ENCODE results near the gene DVL1.
A peak's percentile ranks its signal among the peaks of the same experiment; 100 is the strongest.

DVL1 gene

DNA sequence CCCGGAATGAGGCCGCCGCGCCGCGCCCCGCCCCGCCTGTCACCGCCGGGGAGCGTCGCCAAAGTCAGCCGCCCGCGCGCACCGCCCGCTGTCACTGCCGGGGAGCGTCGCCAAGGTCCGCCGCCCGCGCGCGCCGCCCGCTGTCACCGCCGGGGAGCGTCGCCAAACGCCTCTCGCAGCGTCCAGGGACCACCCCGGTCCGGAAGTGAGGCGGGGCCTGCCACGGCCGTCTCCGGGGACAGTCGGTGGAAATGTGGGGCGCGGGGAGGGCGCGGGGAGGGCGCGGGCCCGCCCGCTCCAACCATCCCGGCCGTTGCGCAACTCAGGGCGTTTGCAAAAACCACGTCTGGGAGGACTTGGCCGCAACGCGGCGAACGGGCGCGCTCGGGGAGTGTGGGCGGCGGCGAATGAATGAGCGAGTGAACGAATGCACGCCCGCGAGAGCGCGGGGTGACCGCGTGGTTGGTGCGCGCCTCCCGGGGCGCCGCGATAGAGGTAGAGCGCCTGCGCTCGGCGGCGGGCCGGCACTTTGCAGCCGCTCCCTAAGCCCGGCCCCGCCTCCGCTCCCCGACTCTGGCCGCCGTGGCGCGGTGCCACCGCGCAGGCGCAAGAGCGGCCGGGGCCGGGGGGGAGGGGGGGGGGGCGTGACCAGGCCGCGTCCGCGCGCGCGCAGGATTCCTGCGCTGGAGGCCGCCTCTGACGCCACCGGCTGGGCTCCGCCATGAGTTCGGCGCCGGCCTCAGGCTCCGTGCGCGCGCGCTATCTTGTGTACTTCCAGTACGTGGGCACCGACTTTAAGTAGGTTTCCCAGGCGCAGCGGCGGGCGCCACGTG, 41.1 kb downstream of the DVL1 start, which contains the start of the genes ACAP3 and PUSL1:
ACAP3 (minus strand) TSS at position 8 of the 833 bp plus-strand sequence. CDS start 115 bp downstream, outside the sequence.
PUSL1 (plus strand) TSS at position 675 of the 833 bp plus-strand sequence; CDS start at position 722, 47 bp downstream.
- H2BK12ac ChIP-seq (ENCODE audit: low read length in 2 of 2) = peak within 1 kb of the TSS in 1 of 2 experiments; percentile 61
- H3K36me3 ChIP-seq (ENCODE audit: control insufficient read depth in 1 of 2, insufficient read depth in 2 of 2, low read depth in 1 of 2, low read length in 2 of 2) = peaks cover 27 to 53% of the 10 kb centered on the region in 2 experiments
- H4K8ac ChIP-seq (ENCODE audit: low read length) = no peak within 1 kb of the TSS
- H3K9me3 ChIP-seq (ENCODE audit: control insufficient read depth, low read length) = no peaks in the 10 kb centered on the region
- H3K27me3 ChIP-seq (ENCODE audit: control insufficient read depth in 1 of 2, insufficient read depth in 1 of 2, low read length in 2 of 2) = no peaks in the 10 kb centered on the region
- peak within 1 kb of the TSS; percentile 88 for H3K9ac ChIP-seq (ENCODE audit: low read length)
- H3K27ac ChIP-seq (ENCODE audit: low read length, poor library complexity, severe bottlenecking) = peak within 1 kb of the TSS; percentile 48
- WGBS = under 1% methylated on average over 41 of the region's 131 CpGs
- peak; percentile 95 for DNase-seq
- H2AK5ac ChIP-seq (ENCODE audit: low read length, severe bottlenecking) = no peak within 1 kb of the TSS
- peak within 1 kb of the TSS; percentile 84 for H3K4me2 ChIP-seq (ENCODE audit: low read length, poor library complexity, severe bottlenecking)
- peak within 1 kb of the TSS; percentile 65 for H2BK120ac ChIP-seq (ENCODE audit: low read depth, low read length)
- H3K4ac ChIP-seq (ENCODE audit: low read depth in 1 of 2, low read length in 2 of 2) = peak within 1 kb of the TSS; percentile 54 to 93
- peak within 1 kb of the TSS; percentile 72 for H4K91ac ChIP-seq (ENCODE audit: low read length)
- H3K79me1 ChIP-seq (replicated peaks; ENCODE audit: low read length, poor library complexity, severe bottlenecking) = peaks cover 20% of the 10 kb centered on the region
- H2AFZ ChIP-seq (ENCODE audit: low read depth, low read length) = peak within 1 kb of the TSS; percentile 86
- H2BK15ac ChIP-seq (ENCODE audit: low read depth, poor library complexity, severe bottlenecking) = peak within 1 kb of the TSS; percentile 71
- H3K23ac ChIP-seq (ENCODE audit: low read length in 2 of 2) = peak within 1 kb of the TSS; percentile 73 to 84
- peak within 1 kb of the TSS in 1 of 2 experiments; percentile 93 for H3K14ac ChIP-seq (ENCODE audit: low read length in 2 of 2)
- peaks cover 54% of the 10 kb centered on the region for H3K4me1 ChIP-seq (ENCODE audit: control insufficient read depth, insufficient read depth, low read depth, low read length)
- H2BK5ac ChIP-seq (ENCODE audit: low read depth, low read length, poor library complexity, severe bottlenecking) = no peak within 1 kb of the TSS
- H3K4me3 ChIP-seq (ENCODE audit: insufficient read depth in 1 of 2, low read depth in 1 of 2, low read length in 2 of 2) = peak within 1 kb of the TSS; percentile 83 to 89
- H3K18ac ChIP-seq (ENCODE audit: low read depth in 1 of 2, low read length in 2 of 2) = peak within 1 kb of the TSS; percentile 68 to 81

DNA sequence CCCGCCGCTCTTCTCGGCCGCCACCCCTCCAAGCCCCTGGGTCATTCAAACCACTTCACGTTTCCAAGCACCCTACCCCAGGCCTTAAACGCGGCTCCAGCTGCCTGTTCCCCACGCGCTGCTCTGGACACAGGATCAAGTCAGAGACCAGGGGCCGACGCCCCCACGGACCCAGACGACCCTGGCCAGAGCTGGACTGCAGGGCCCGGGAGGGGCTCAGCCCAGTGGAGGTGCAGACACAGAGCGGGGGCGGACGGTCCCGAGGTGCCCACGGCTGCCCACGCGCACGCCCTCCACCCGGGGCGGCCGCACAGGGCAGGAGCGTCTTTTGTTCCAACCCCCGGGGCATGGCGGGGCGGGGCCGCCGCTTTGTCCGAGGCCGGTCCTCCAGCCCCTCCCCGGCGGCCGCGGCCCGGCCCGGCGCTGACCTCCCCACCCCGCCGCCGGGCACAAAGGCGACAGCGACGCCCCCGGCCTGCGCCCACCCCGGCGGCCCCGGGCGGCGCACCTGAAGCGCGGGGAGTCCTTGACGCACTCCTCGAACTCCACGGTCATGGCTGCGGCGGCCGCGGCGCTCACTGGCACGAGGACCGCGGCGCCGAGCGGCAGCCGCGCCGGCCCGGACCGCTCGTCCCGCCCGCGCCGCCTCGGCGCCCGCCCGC, 41.8 kb downstream of the DVL1 start:
- peaks cover 20 to 53% of the 10 kb centered on the region in 2 experiments for H3K36me3 ChIP-seq (ENCODE audit: control insufficient read depth in 1 of 2, insufficient read depth in 2 of 2, low read depth in 1 of 2, low read length in 2 of 2)
- peak overlapping the region; percentile 68 to 70 for H3K18ac ChIP-seq (ENCODE audit: low read depth in 1 of 2, low read length in 2 of 2)
- 1% methylated on average over 61 of the region's 83 CpGs for WGBS

DNA sequence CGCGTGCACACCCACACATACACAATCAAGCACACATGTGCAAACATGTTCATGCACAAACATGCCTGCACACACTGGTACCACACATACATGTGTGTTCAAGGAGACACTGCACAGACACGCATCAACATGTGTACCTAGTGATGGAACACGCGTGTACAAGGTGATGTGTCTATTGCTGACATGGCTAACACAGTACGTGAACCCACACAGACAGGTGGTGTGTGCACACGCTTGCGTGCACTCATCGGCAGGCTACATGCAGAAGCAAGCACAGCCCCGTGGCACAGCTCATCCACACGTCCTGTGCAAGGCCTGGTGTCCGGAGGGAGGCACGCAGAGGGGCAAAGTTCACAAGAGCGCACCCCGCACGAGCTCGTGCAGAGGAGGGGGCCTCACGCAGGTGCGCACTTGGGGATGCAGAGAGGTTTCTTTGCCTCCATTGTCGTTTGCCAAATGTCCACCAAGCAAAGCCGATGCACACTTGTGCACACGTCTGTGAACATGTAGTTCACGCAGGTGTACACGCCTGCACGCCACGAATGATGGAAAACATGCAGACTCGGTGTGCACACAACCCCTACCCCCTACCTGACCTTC, 42.5 kb downstream of the DVL1 start:
- H3K4me2 ChIP-seq (ENCODE audit: low read length, poor library complexity, severe bottlenecking) = peak overlapping the region; percentile 77
- H3K27me3 ChIP-seq (ENCODE audit: control insufficient read depth in 1 of 2, insufficient read depth in 1 of 2, low read length in 2 of 2) = no peaks in the 10 kb centered on the region
- H3K23ac ChIP-seq (ENCODE audit: low read length in 2 of 2) = no peak overlapping the region
- H3K4ac ChIP-seq (ENCODE audit: low read depth in 1 of 2, low read length in 2 of 2) = peak overlapping the region in 1 of 2 experiments; percentile 79
- no peak overlapping the region for H2AK5ac ChIP-seq (ENCODE audit: low read length, severe bottlenecking)
- H3K36me3 ChIP-seq (ENCODE audit: control insufficient read depth in 1 of 2, insufficient read depth in 2 of 2, low read depth in 1 of 2, low read length in 2 of 2) = peaks cover 19 to 52% of the 10 kb centered on the region in 2 experiments
- no peaks in the 10 kb centered on the region for H3K9me3 ChIP-seq (ENCODE audit: control insufficient read depth, low read length)
- no peak overlapping the region for H2AFZ ChIP-seq (ENCODE audit: low read depth, low read length)
- H2BK12ac ChIP-seq (ENCODE audit: low read length in 2 of 2) = peak overlapping the region in 1 of 2 experiments; percentile 1
- peak overlapping the region; percentile 82 to 89 for H3K4me3 ChIP-seq (ENCODE audit: insufficient read depth in 1 of 2, low read depth in 1 of 2, low read length in 2 of 2)
- H2BK120ac ChIP-seq (ENCODE audit: low read depth, low read length) = no peak overlapping the region
- H4K8ac ChIP-seq (ENCODE audit: low read length) = no peak overlapping the region
- no peak overlapping the region for H2BK5ac ChIP-seq (ENCODE audit: low read depth, low read length, poor library complexity, severe bottlenecking)
- peaks cover 20% of the 10 kb centered on the region for H3K79me1 ChIP-seq (replicated peaks; ENCODE audit: low read length, poor library complexity, severe bottlenecking)
- peak overlapping the region; percentile 71 for H4K91ac ChIP-seq (ENCODE audit: low read length)
- WGBS = 62% methylated on average over 27 of the region's 27 CpGs
- peaks cover 63% of the 10 kb centered on the region for H3K4me1 ChIP-seq (ENCODE audit: control insufficient read depth, insufficient read depth, low read depth, low read length)
- H3K27ac ChIP-seq (ENCODE audit: low read length, poor library complexity, severe bottlenecking) = no peak overlapping the region
- peak; percentile 24 for DNase-seq
- H3K14ac ChIP-seq (ENCODE audit: low read length in 2 of 2) = peak overlapping the region in 1 of 2 experiments; percentile 93
- H3K9ac ChIP-seq (ENCODE audit: low read length) = peak overlapping the region; percentile 82
- H2BK15ac ChIP-seq (ENCODE audit: low read depth, poor library complexity, severe bottlenecking) = no peak overlapping the region
- H3K18ac ChIP-seq (ENCODE audit: low read depth in 1 of 2, low read length in 2 of 2) = peak overlapping the region in 1 of 2 experiments; percentile 70

More for the DNA sequence above, 41.8 kb downstream of the DVL1 start:
- Histone ChIP-seq H3K4me3 (ENCODE audit: insufficient read depth in 1 of 2, low read depth in 1 of 2, low read length in 2 of 2) (peak overlapping the region; percentile 82 to 89), H3K9me3 (ENCODE audit: control insufficient read depth, low read length) (no peaks in the 10 kb centered on the region), H3K23ac (ENCODE audit: low read length in 2 of 2) (peak overlapping the region; percentile 73 to 84), H2AK5ac (ENCODE audit: low read length, severe bottlenecking) (no peak overlapping the region), H2BK5ac (ENCODE audit: low read depth, low read length, poor library complexity, severe bottlenecking) (no peak overlapping the region), H2AFZ (ENCODE audit: low read depth, low read length) (no peak overlapping the region), H4K91ac (ENCODE audit: low read length) (peak overlapping the region; percentile 71), H3K79me1 (replicated peaks; ENCODE audit: low read length, poor library complexity, severe bottlenecking) (peaks cover 16% of the 10 kb centered on the region), H3K4ac (ENCODE audit: low read depth in 1 of 2, low read length in 2 of 2) (peak overlapping the region; percentile 54 to 79), H2BK15ac (ENCODE audit: low read depth, poor library complexity, severe bottlenecking) (peak overlapping the region; percentile 23), H3K14ac (ENCODE audit: low read length in 2 of 2) (peak overlapping the region in 1 of 2 experiments; percentile 93), H2BK120ac (ENCODE audit: low read depth, low read length) (peak overlapping the region; percentile 62), H3K4me2 (ENCODE audit: low read length, poor library complexity, severe bottlenecking) (peak overlapping the region; percentile 77), H3K9ac (ENCODE audit: low read length) (peak overlapping the region; percentile 82), H2BK12ac (ENCODE audit: low read length in 2 of 2) (peak overlapping the region in 1 of 2 experiments; percentile 42), H3K27me3 (ENCODE audit: control insufficient read depth in 1 of 2, insufficient read depth in 1 of 2, low read length in 2 of 2) (no peaks in the 10 kb centered on the region), H4K8ac (ENCODE audit: low read length) (no peak overlapping the region), H3K27ac (ENCODE audit: low read length, poor library complexity, severe bottlenecking) (peak overlapping the region; percentile 26), H3K4me1 (ENCODE audit: control insufficient read depth, insufficient read depth, low read depth, low read length) (peaks cover 60% of the 10 kb centered on the region)
- DNase-seq = peak; percentile 53
